ENCODE data around the gene POLD3. TPM values are rescaled to one million over a fixed set of nuclear protein-coding genes. Genes with fewer than 3 reads are reported as not detected.

Gene POLD3
- total RNA-seq, 1 experiment from 2014 or later: 76.5 TPM

DNA sequence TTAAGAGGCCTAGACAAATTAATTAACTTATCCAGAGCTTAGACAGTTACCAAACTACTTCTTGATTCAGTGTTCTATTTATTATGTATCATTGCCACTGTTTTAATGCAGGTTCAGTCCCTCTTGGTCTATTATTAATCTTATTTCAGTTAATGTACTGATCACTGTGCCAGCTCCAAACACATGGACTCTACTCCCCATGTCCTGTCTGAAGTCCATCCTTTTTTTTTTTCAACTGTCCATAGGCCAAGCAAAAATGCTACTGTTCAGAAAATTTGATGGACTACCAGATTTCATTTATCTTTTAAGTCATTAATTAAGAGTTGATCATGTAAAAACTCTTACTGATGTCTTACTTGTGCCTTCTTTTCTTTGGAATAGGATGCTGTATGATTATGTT is 11.9 kb downstream of the POLD3 start:
- no peaks in the 10 kb centered on the region for H3K9me3 ChIP-seq (ENCODE audit: low read depth, low read length, poor library complexity, severe bottlenecking)
- no peak for DNase-seq (ENCODE audit: low spot score)
- TF ChIP-seq EZH2 (IDR thresholded peaks at IDR 0.05; ENCODE audit: borderline replicate concordance, low read depth, low read length, poor library complexity, severe bottlenecking): no peak
- TF ChIP-seq, protein P1, sequence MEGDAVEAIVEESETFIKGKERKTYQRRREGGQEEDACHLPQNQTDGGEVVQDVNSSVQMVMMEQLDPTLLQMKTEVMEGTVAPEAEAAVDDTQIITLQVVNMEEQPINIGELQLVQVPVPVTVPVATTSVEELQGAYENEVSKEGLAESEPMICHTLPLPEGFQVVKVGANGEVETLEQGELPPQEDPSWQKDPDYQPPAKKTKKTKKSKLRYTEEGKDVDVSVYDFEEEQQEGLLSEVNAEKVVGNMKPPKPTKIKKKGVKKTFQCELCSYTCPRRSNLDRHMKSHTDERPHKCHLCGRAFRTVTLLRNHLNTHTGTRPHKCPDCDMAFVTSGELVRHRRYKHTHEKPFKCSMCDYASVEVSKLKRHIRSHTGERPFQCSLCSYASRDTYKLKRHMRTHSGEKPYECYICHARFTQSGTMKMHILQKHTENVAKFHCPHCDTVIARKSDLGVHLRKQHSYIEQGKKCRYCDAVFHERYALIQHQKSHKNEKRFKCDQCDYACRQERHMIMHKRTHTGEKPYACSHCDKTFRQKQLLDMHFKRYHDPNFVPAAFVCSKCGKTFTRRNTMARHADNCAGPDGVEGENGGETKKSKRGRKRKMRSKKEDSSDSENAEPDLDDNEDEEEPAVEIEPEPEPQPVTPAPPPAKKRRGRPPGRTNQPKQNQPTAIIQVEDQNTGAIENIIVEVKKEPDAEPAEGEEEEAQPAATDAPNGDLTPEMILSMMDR (conservative IDR thresholded peaks at IDR 0.05; ENCODE audit: low read depth, low read length): no peak
- POLR2A ChIA-PET (ENCODE audit: low non-redundant PET): no interaction called here
- H3K36me3 ChIP-seq (ENCODE audit: insufficient read depth, low read length, poor library complexity, severe bottlenecking): peaks cover 55% of the 10 kb centered on the region
- intact Hi-C loops (cut with micrococcal nuclease; ENCODE audit: unreplicated experiment): no loop called here
- H3K27ac ChIP-seq (ENCODE audit: low read depth, low read length, poor library complexity, severe bottlenecking): no peak overlapping the region
- CTCF ChIA-PET: no interaction called here
- no peaks in the 10 kb centered on the region for H3K27me3 ChIP-seq (replicated peaks; ENCODE audit: insufficient read depth, low read depth, low read length, poor library complexity)
- H3K4me1 ChIP-seq (ENCODE audit: insufficient read depth, low read length, poor library complexity, severe bottlenecking): no peaks in the 10 kb centered on the region
- no TSS peak for BruUV-seq (replicated peaks)
- H3K4me3 ChIP-seq (ENCODE audit: low read depth, low read length, poor library complexity, severe bottlenecking): no peak overlapping the region

DNA sequence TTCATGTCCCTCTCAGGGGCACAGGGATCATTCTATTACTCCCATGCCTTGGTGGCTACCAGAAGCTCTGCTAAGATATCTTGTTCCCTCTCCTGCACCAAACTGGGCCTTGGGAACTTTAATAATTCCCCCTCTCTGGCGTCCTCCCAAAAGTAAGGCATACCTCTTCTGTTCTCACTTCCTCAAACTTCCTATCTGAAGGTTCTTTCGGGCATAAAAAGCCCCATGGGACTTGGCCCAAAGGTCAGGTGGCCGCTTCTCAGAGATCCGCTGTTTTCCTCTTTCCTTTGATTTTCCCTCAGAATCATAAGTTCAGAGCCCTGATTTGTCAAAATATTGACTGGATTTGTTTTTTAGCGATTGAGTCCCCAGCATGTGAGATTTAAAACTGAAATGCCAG is 13.0 kb downstream of the POLD3 start:
- CTCF ChIA-PET: no interaction called here
- intact Hi-C loops (cut with micrococcal nuclease; ENCODE audit: unreplicated experiment): no loop called here

DNA sequence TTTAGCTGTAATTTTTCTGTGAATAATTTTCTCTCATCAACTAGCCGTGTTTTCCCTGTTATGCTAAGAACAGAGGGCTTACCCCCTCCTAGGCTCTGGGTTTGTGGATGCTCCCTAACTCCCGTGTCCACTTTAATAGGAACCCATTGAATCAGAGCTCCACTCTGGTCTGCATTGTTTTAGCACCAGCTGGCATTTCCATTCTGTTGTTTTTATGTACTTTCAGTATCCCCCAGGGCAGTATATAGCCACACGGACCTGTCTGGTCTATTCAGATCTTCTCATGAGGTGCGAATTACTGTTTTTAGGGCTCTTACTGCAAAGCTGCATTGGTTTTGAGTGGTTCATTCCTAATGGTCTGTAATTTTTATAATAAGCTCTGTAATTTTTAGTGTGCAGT is 16.0 kb downstream of the POLD3 start:
- Histone ChIP-seq H3K27me3 (replicated peaks; ENCODE audit: insufficient read depth, low read depth, low read length, poor library complexity) (no peaks in the 10 kb centered on the region), H3K4me3 (ENCODE audit: low read depth, low read length, poor library complexity, severe bottlenecking) (no peak overlapping the region), H3K9me3 (ENCODE audit: low read depth, low read length, poor library complexity, severe bottlenecking) (no peaks in the 10 kb centered on the region), H3K36me3 (ENCODE audit: insufficient read depth, low read length, poor library complexity, severe bottlenecking) (peaks cover 67% of the 10 kb centered on the region), H3K27ac (ENCODE audit: low read depth, low read length, poor library complexity, severe bottlenecking) (no peak overlapping the region), H3K4me1 (ENCODE audit: insufficient read depth, low read length, poor library complexity, severe bottlenecking) (peaks cover 7% of the 10 kb centered on the region)
- ChIA-PET CTCF (no interaction called here), POLR2A (ENCODE audit: low non-redundant PET) (no interaction called here)
- intact Hi-C loops (cut with micrococcal nuclease; ENCODE audit: unreplicated experiment): no loop called here
- BruUV-seq (replicated peaks): no TSS peak
- DNase-seq (ENCODE audit: low spot score): no peak
- TF ChIP-seq EZH2 (IDR thresholded peaks at IDR 0.05; ENCODE audit: borderline replicate concordance, low read depth, low read length, poor library complexity, severe bottlenecking): no peak

More for the DNA sequence above, 13.0 kb downstream of the POLD3 start:
- Histone ChIP-seq H3K36me3 (ENCODE audit: insufficient read depth, low read length, poor library complexity, severe bottlenecking) (peaks cover 54% of the 10 kb centered on the region), H3K9me3 (ENCODE audit: low read depth, low read length, poor library complexity, severe bottlenecking) (no peaks in the 10 kb centered on the region), H3K4me1 (ENCODE audit: insufficient read depth, low read length, poor library complexity, severe bottlenecking) (no peaks in the 10 kb centered on the region), H3K4me3 (ENCODE audit: low read depth, low read length, poor library complexity, severe bottlenecking) (no peak overlapping the region), H3K27ac (ENCODE audit: low read depth, low read length, poor library complexity, severe bottlenecking) (no peak overlapping the region), H3K27me3 (replicated peaks; ENCODE audit: insufficient read depth, low read depth, low read length, poor library complexity) (no peaks in the 10 kb centered on the region)
- no TSS peak for BruUV-seq (replicated peaks)
- DNase-seq (ENCODE audit: low spot score): no peak
- POLR2A ChIA-PET (ENCODE audit: low non-redundant PET): no interaction called here
- TF ChIP-seq EZH2 (IDR thresholded peaks at IDR 0.05; ENCODE audit: borderline replicate concordance, low read depth, low read length, poor library complexity, severe bottlenecking): no peak
- TF ChIP-seq, protein P1 (conservative IDR thresholded peaks at IDR 0.05; ENCODE audit: low read depth, low read length): no peak

DNA sequence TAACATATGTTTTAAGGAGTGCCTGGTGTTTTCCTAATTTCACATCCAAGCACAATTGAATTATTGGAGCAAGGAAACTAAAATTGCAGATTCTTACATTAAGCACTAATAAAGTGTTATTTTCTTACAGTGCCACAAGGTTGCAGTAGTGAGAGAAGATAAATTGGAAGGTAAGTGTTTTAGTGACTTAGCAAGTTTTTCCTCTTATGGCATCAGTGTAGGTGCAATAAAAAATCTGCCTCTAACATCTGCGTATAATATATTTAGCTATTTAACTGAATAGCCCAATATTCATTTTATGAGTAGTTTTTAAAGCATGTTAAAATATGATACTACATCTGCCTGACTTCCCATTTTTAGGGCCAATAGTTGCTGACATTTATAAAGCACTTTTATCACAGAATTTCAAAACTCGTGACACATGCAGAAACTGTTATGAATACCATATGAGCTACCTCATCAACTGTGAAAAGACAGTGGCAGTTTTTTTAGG is 19.0 kb downstream of the POLD3 start:
- DNase-seq (ENCODE audit: low spot score): peak; percentile 77
- intact Hi-C loops (cut with micrococcal nuclease; ENCODE audit: unreplicated experiment): no loop called here
- H3K36me3 ChIP-seq (ENCODE audit: insufficient read depth, low read length, poor library complexity, severe bottlenecking): peaks cover 59% of the 10 kb centered on the region
- H3K9me3 ChIP-seq (ENCODE audit: low read depth, low read length, poor library complexity, severe bottlenecking): no peaks in the 10 kb centered on the region
- peak overlapping the region; percentile 15 for H3K27ac ChIP-seq (ENCODE audit: low read depth, low read length, poor library complexity, severe bottlenecking)
- no peaks in the 10 kb centered on the region for H3K27me3 ChIP-seq (replicated peaks; ENCODE audit: insufficient read depth, low read depth, low read length, poor library complexity)
- ChIA-PET POLR2A (ENCODE audit: low non-redundant PET) (no interaction called here), CTCF (no interaction called here)
- peaks cover 7% of the 10 kb centered on the region for H3K4me1 ChIP-seq (ENCODE audit: insufficient read depth, low read length, poor library complexity, severe bottlenecking)
- BruUV-seq (replicated peaks): no TSS peak
- TF ChIP-seq EZH2 (IDR thresholded peaks at IDR 0.05; ENCODE audit: borderline replicate concordance, low read depth, low read length, poor library complexity, severe bottlenecking): no peak
- TF ChIP-seq, protein P1 (conservative IDR thresholded peaks at IDR 0.05; ENCODE audit: low read depth, low read length): peak; percentile 69
- H3K4me3 ChIP-seq (ENCODE audit: low read depth, low read length, poor library complexity, severe bottlenecking): no peak overlapping the region
